Body of pancreas (tissue), 4 donors: ENCODE measurements around the gene RBM33.

ENCODE experiments used
- POLR2A ChIP-seq, 3 donors: fragments of 450-650 bp; IDR thresholded peaks; one replicate each; pipeline ENCODE4 v1.6.1; 2016; ENCODE audit warnings: antibody characterized with exemption in 3 of 3, mild to moderate bottlenecking in 2 of 3
- TF ChIP-seq, protein P1 (sequence below), 7 experiments: fragments of 450-650 bp in 4 of 7; fragments of 200-600 bp in 3 of 7; sonication (generic) in 3 of 7; IDR thresholded peaks; one replicate each; pipeline ENCODE4 v1.5.1; 2016 to 2019; ENCODE audit warnings: antibody characterized with exemption in 7 of 7

DNA sequence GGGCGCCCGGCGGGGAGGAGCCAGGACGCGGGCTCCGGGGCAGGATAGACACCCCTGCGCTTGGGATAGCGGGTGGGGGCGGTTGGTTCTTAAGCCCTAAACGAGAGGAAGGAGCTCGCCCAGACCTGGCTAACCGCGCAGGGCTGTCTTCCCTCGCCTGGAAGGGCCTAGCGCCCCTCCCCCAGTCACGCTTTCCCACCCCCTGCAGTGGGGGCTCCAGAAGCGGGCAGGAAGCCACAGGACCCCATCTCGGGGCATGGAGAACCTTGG is 161.3 kb downstream of the RBM33 start:
- TF ChIP-seq, protein P1, sequence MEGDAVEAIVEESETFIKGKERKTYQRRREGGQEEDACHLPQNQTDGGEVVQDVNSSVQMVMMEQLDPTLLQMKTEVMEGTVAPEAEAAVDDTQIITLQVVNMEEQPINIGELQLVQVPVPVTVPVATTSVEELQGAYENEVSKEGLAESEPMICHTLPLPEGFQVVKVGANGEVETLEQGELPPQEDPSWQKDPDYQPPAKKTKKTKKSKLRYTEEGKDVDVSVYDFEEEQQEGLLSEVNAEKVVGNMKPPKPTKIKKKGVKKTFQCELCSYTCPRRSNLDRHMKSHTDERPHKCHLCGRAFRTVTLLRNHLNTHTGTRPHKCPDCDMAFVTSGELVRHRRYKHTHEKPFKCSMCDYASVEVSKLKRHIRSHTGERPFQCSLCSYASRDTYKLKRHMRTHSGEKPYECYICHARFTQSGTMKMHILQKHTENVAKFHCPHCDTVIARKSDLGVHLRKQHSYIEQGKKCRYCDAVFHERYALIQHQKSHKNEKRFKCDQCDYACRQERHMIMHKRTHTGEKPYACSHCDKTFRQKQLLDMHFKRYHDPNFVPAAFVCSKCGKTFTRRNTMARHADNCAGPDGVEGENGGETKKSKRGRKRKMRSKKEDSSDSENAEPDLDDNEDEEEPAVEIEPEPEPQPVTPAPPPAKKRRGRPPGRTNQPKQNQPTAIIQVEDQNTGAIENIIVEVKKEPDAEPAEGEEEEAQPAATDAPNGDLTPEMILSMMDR (IDR thresholded peaks at IDR 0.05) = no peak
- no peak for TF ChIP-seq POLR2A (IDR thresholded peaks at IDR 0.05)
